ENCODE measurements around the gene GRAMD1B.

Gene GRAMD1B

GRCh38 chr11:123478352-123478987 is 48.4 kb downstream of the GRAMD1B start:
- peak; percentile 20 for DNase-seq

GRCh38 chr11:123479048-123479837 is 49.2 kb downstream of the GRAMD1B start:
- no peak for DNase-seq

GRCh38 chr11:123480290-123480815 is 50.3 kb downstream of the GRAMD1B start:
- DNase-seq: no peak

GRCh38 chr11:123480882-123481281 is 50.8 kb downstream of the GRAMD1B start:
- no peak for DNase-seq

GRCh38 chr11:123481640-123482039 is 51.6 kb downstream of the GRAMD1B start:
- no peak for DNase-seq

GRCh38 chr11:123482218-123482617 is 52.1 kb downstream of the GRAMD1B start:
- no peak for DNase-seq

- DNase-seq: no peak
Observed at GRCh38 chr11:123483058-123483457, 53.0 kb downstream of the GRAMD1B start.

- no peak for DNase-seq
Observed at GRCh38 chr11:123483466-123483865, 53.4 kb downstream of the GRAMD1B start.

GRCh38 chr11:123484448-123484847 is 54.4 kb downstream of the GRAMD1B start:
- DNase-seq: no peak

- no peak for DNase-seq
Observed at GRCh38 chr11:123487157-123487744, 57.2 kb downstream of the GRAMD1B start.

GRCh38 chr11:123490527-123490926 is 60.5 kb downstream of the GRAMD1B start:
- no peak for DNase-seq

- DNase-seq: no peak
Observed at GRCh38 chr11:123491241-123491640, 61.2 kb downstream of the GRAMD1B start.

GRCh38 chr11:123493349-123494063 is 63.4 kb downstream of the GRAMD1B start:
- no peak for DNase-seq

GRCh38 chr11:123494195-123495050 is 64.4 kb downstream of the GRAMD1B start:
- DNase-seq: no peak

- DNase-seq: no peak
Observed at GRCh38 chr11:123504401-123504800, 74.3 kb downstream of the GRAMD1B start.

GRCh38 chr11:123505546-123506299 is 75.7 kb downstream of the GRAMD1B start:
- no peak for DNase-seq

GRCh38 chr11:123507043-123507442 is 77.0 kb downstream of the GRAMD1B start:
- no peak for DNase-seq

GRCh38 chr11:123509737-123510578 is 79.9 kb downstream of the GRAMD1B start:
- DNase-seq: no peak

- DNase-seq: no peak
Observed at GRCh38 chr11:123510579-123510905, 80.5 kb downstream of the GRAMD1B start.

- peak; percentile 68 for DNase-seq
Observed at GRCh38 chr11:123511037-123511870, 81.2 kb downstream of the GRAMD1B start.
